ENCODE measurements around the gene KCNAB2.

Gene KCNAB2

DNA sequence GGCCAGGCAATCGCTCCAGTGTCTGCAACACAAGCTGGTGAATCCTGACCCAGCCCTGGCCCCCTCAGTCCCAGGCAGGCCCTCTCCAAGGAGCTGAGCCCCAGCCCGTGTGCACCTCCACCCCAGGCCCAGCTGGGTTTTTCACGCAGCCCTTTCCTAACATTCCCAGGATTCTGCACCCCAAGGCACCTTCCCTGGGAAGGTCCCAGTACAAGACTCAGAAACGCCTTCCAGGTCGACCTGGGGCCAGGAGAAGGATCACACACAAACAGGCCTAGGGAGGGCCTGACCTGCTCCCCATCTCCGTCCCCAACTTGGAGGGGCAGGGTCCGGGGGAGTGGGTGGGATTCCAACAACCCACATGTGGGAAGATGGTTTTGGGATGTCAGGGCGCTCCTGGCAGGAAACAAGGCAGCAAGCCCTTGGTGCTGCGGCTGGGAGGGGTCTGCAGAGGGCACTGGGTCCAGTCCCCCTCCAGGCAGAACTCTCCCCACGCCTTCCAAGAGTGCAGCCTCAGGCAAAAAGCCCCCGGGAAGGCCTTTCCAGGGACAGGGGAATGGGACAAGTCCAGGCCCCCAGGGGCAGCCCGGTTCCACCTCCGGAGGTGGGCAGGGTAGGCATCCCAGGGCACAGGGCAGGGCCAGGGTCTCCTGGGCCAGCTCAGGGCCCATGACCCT lies 58.3 kb downstream of the KCNAB2 start:
- TF ChIP-seq, protein P1, sequence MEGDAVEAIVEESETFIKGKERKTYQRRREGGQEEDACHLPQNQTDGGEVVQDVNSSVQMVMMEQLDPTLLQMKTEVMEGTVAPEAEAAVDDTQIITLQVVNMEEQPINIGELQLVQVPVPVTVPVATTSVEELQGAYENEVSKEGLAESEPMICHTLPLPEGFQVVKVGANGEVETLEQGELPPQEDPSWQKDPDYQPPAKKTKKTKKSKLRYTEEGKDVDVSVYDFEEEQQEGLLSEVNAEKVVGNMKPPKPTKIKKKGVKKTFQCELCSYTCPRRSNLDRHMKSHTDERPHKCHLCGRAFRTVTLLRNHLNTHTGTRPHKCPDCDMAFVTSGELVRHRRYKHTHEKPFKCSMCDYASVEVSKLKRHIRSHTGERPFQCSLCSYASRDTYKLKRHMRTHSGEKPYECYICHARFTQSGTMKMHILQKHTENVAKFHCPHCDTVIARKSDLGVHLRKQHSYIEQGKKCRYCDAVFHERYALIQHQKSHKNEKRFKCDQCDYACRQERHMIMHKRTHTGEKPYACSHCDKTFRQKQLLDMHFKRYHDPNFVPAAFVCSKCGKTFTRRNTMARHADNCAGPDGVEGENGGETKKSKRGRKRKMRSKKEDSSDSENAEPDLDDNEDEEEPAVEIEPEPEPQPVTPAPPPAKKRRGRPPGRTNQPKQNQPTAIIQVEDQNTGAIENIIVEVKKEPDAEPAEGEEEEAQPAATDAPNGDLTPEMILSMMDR (IDR thresholded peaks at IDR 0.05; ENCODE audit: control insufficient read depth, extremely low read depth, insufficient read depth), result no peak
- no peak overlapping the region for H3K4me3 ChIP-seq (ENCODE audit: low read depth, low read length)
- DNase-seq (ENCODE audit: low read depth), result no peak

DNA sequence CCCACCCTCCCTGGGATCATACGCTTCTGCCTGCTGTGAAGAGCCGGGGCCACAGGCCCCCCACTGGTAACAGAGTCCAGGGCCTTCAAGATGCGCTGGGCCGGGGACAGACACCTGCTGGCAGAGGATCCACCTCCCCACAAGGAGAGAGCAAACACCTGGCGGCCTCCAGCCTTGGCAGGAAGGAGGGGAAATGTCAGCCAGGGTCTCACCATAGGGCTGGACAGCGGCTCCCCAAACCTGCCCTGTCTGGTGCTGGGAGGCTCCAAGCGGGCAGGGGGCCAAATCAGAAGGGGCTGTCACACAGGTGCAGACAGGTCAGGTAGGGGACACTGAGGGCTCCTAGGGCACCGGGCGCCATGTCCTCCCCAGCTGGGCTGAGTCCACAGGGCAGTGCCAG lies 58.9 kb downstream of the KCNAB2 start:
- no peak overlapping the region for H3K4me3 ChIP-seq (ENCODE audit: low read depth, low read length)
- TF ChIP-seq, protein P1 (IDR thresholded peaks at IDR 0.05; ENCODE audit: control insufficient read depth, extremely low read depth, insufficient read depth), result no peak
- no peak for DNase-seq (ENCODE audit: low read depth)

DNA sequence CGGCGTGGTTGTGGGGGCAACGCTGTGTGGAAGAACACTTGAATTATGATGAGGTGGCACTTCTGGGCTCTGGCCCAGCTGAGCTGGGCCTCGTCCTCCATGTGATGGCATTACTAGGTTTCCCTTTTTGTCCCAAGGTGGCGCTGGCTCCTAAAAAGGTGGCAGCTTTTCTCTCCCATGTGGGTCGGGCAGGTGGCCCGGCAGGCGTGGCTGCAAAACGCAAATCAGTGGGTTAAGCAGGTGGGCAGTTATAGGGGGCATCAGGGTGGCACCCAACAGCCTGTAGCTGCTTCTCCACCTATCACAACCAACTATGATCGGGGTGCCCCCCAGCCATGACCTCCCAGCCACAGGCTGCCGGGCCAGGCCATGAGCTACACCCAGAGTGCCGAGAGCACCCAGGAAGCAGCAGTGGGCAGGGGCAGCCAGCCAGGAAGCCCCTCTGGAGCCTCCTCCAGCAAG lies 59.6 kb downstream of the KCNAB2 start:
- H3K4me3 ChIP-seq (ENCODE audit: low read depth, low read length), result no peak overlapping the region
- TF ChIP-seq, protein P1 (IDR thresholded peaks at IDR 0.05; ENCODE audit: control insufficient read depth, extremely low read depth, insufficient read depth), result peak; percentile 45
- DNase-seq (ENCODE audit: low read depth), result no peak

DNA sequence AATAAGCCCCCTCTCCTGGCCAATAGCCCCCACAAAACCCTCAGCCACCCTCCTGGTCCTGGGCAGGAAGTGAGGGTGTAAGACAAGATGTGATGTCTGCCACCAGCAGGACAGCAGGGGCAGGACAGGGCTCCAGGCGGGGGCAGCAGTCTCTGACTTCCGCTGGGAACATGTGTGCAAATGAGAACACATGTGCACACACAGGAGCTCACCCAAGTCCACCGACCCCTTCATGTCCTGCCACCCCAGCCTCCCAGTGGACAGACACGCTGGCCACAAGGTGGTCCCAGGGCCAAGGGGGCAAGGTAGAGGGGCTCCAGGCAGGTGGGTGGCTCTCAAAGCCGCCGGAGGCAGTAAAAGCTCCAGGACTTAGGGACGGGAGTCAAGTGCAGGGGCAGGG lies 60.1 kb downstream of the KCNAB2 start:
- H3K4me3 ChIP-seq (ENCODE audit: low read depth, low read length), result no peak overlapping the region
- TF ChIP-seq, protein P1 (IDR thresholded peaks at IDR 0.05; ENCODE audit: control insufficient read depth, extremely low read depth, insufficient read depth), result no peak
- no peak for DNase-seq (ENCODE audit: low read depth)

DNA sequence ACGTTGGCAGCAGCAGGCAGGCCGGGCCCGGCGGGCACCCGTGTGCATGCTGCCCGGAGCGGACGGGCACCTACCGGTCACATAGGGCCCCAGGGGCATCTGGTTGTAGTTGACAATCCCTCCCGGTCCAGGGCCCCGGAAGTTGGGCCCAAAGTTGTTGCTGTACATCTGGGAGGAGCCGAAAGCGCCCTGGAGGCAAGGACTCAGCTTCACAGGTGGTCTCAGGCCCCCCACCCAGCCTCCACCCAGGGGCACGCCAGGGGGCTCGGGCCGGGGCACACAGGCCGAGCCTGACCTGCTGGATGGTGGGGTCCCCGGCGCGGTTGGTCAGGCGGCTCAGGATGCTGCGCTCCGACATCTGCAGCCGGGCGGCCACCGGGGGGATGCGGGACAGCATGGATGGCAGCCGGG lies 60.6 kb downstream of the KCNAB2 start:
- TF ChIP-seq, protein P1 (IDR thresholded peaks at IDR 0.05; ENCODE audit: control insufficient read depth, extremely low read depth, insufficient read depth), result no peak
- no peak overlapping the region for H3K4me3 ChIP-seq (ENCODE audit: low read depth, low read length)
- DNase-seq (ENCODE audit: low read depth), result no peak

DNA sequence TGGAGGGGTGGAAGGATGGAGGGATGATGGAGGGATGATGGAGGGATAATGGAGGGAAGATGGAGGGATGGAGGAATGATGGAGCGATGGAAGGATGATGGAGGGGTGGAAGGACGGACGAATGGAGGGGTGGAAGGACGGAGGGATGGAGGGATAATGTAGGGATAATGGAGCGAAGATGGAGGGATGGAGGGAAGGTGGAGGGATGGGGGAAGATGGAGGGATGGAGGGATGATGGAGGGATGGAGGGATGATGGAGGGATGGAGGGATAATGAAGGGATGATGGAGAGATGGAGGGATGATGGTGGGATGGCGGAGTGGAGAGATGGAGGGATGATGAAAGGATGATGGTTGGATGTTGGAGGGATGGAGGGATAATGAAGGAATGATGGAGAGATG lies 61.3 kb downstream of the KCNAB2 start:
- no peak for DNase-seq (ENCODE audit: low read depth)
- no peak overlapping the region for H3K4me3 ChIP-seq (ENCODE audit: low read depth, low read length)

More for the DNA sequence above, 61.3 kb downstream of the KCNAB2 start:
- TF ChIP-seq, protein P1 (IDR thresholded peaks at IDR 0.05; ENCODE audit: control insufficient read depth, extremely low read depth, insufficient read depth), result no peak
